ENCODE data around the gene TRIM71. TPM values are rescaled to one million over a fixed set of nuclear protein-coding genes. Genes with fewer than 3 reads are reported as not detected.
A peak's percentile ranks its signal among the peaks of the same experiment; 100 is the strongest.

TRIM71 gene
- not detected for total RNA-seq

DNA sequence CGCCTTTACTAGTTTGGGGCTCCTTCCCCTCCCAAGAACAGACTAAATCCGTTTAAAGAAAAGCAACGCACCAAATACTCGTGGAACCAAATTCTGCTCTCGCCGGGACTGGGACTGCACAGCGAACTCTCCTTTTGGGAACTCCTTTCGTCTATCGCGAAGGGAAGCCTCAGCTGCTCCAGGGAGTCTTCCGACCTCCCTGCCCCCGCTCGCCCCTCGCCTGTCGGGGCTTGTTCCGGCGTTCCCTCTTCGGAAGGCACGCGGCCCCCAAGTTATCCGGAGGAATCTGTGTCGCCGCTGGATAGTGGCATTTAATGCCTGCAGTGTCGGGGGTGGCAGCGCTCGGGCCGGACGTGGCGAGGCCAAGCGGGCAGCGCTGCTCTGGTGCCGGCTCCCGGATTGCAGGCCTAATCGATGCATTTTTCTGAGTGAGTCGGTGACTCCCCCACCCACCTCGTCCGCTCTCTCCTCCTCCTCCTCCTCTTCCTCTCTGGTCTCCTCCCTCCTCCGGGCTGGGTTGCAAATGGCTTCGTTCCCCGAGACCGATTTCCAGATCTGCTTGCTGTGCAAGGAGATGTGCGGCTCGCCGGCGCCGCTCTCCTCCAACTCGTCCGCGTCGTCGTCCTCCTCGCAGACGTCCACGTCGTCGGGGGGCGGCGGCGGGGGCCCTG, at the start of gene TRIM71:
Gene TRIM71 (plus strand): TSS at position 440 of the 671 bp plus-strand sequence. CDS start 84 bp downstream, at position 524.
- Histone ChIP-seq H3K9me3 (no peaks in the 10 kb centered on the region), H3K27me3 (peaks cover 81% of the 10 kb centered on the region), H3K4me1 (peaks cover 4 to 38% (median 25%) of the 10 kb centered on the region in 4 donors), H3K27ac (no peak within 1 kb of the TSS), H3K4me3 (peak within 1 kb of the TSS in 3 of 4 donors; percentile 9 to 56 (median 25)), H3K36me3 (no peaks in the 10 kb centered on the region)
- no peak for DNase-seq
- 2 to 5% methylated on average over 11 to 57 of the region's 59 CpGs for WGBS, 2 donors (ENCODE audit: low coverage in 1 of 2)
- intact Hi-C loops (cut with DNase I; ENCODE audit: low total_unique reads): no loop called here
- in situ Hi-C loops (cut with MboI; ENCODE audit: low pct_ligation_motif_present in 1 of 4, low pct_unique_long_range_greater_than_20kb in 1 of 4, low sequenced_read_pairs in 3 of 4): no loop called here
- TF ChIP-seq POLR2AphosphoS5 (IDR thresholded peaks at IDR 0.05): no peak
- no peak for TF ChIP-seq EP300 (IDR thresholded peaks at IDR 0.05; ENCODE audit: low read depth)
- no peak for TF ChIP-seq POLR2A (IDR thresholded peaks at IDR 0.05)
- TF ChIP-seq, protein P1, sequence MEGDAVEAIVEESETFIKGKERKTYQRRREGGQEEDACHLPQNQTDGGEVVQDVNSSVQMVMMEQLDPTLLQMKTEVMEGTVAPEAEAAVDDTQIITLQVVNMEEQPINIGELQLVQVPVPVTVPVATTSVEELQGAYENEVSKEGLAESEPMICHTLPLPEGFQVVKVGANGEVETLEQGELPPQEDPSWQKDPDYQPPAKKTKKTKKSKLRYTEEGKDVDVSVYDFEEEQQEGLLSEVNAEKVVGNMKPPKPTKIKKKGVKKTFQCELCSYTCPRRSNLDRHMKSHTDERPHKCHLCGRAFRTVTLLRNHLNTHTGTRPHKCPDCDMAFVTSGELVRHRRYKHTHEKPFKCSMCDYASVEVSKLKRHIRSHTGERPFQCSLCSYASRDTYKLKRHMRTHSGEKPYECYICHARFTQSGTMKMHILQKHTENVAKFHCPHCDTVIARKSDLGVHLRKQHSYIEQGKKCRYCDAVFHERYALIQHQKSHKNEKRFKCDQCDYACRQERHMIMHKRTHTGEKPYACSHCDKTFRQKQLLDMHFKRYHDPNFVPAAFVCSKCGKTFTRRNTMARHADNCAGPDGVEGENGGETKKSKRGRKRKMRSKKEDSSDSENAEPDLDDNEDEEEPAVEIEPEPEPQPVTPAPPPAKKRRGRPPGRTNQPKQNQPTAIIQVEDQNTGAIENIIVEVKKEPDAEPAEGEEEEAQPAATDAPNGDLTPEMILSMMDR (IDR thresholded peaks at IDR 0.05): no peak

DNA sequence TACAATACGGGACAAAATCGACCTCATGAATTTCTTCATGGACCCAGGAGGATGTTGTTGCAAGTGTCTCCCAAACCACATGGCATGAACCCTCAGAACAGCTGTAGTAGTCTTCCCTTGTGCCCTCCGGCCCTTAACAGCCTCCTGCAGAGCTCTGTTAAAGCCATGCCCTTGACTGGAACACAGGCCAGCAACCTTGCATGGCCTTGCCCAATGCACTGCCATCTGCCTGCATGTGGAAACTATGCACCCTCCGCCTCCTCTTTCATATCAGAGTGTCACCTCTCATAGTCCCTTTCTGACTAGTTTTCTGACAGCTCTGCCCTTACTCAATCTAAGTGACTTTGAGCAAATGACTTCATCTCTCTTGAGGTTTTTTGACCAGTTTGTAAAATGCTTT, 39.4 kb upstream of the TRIM71 start:
- 89% methylated on average over 4 of the region's 4 CpGs; no CpG with 5 or more reads in 1 of the 2 donors for WGBS, 2 donors (ENCODE audit: low coverage in 1 of 2)

DNA sequence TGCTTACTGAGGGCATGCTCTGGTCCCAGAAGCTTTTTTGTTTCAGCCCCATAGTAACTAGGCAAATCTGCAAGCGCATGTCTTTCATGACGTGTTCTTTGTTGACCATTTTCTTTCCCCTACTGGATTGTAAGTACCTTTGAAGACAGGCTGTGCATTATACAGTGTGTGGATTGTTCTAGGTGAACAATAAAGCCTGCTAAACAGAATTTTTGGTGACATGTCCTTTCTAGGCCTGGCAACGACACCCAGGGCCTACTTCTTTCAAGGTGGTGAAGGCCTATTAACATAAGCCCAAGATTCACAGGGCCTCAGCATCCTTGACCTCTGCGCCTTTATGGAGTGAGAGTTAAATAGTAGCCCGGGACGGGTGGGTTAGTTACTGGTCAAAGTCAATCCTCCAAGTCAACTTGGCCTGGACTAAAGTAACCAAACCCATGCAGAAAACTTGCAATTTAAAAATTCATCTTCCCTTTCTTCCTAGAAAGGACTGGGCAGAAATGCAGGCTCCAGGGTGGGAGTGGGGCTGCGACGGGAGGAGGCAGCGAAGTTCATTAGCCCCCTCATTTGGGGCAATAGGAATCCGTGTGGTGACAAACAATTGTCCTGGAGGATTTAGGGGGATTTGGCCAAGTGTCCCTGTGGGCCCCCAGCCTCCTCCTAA, 37.6 kb upstream of the TRIM71 start:
- DNase-seq: no peak
- no peak for TF ChIP-seq EP300 (IDR thresholded peaks at IDR 0.05; ENCODE audit: low read depth)
- TF ChIP-seq, protein P1 (IDR thresholded peaks at IDR 0.05): no peak
- Histone ChIP-seq H3K27me3 (peaks cover 10% of the 10 kb centered on the region), H3K4me3 (peak overlapping the region in 2 of 4 donors; percentile 45 to 71), H3K4me1 (peaks cover 0 to 10% (median 4%) of the 10 kb centered on the region in 4 donors), H3K36me3 (no peaks in the 10 kb centered on the region), H3K27ac (no peak overlapping the region), H3K9me3 (no peaks in the 10 kb centered on the region)
- WGBS, 2 donors (ENCODE audit: low coverage in 1 of 2): 69 to 84% methylated on average over 6 to 10 of the region's 10 CpGs
- intact Hi-C loops (cut with DNase I; ENCODE audit: low total_unique reads) (no loop called here), in situ Hi-C loops (cut with MboI; ENCODE audit: low pct_ligation_motif_present in 1 of 4, low pct_unique_long_range_greater_than_20kb in 1 of 4, low sequenced_read_pairs in 3 of 4) (no loop called here)

More for the DNA sequence above, 39.4 kb upstream of the TRIM71 start:
- TF ChIP-seq POLR2AphosphoS5 (IDR thresholded peaks at IDR 0.05): no peak
- TF ChIP-seq, protein P1 (IDR thresholded peaks at IDR 0.05): no peak
- no peak for TF ChIP-seq POLR2A (IDR thresholded peaks at IDR 0.05)
- no peak for TF ChIP-seq EP300 (IDR thresholded peaks at IDR 0.05; ENCODE audit: low read depth)
- intact Hi-C loops (cut with DNase I; ENCODE audit: low total_unique reads): no loop called here
- no peak overlapping the region for H3K4me3 ChIP-seq
- H3K36me3 ChIP-seq: peaks cover 0 to under 1% (median 0%) of the 10 kb centered on the region in 4 donors
- in situ Hi-C loops (cut with MboI; ENCODE audit: low pct_ligation_motif_present in 1 of 4, low pct_unique_long_range_greater_than_20kb in 1 of 4, low sequenced_read_pairs in 3 of 4): no loop called here
- no peak overlapping the region for H3K27ac ChIP-seq
- no peaks in the 10 kb centered on the region for H3K9me3 ChIP-seq
- peaks cover 10% of the 10 kb centered on the region for H3K27me3 ChIP-seq
- no peak for DNase-seq
- peaks cover 0 to 10% (median 4%) of the 10 kb centered on the region in 4 donors for H3K4me1 ChIP-seq

DNA sequence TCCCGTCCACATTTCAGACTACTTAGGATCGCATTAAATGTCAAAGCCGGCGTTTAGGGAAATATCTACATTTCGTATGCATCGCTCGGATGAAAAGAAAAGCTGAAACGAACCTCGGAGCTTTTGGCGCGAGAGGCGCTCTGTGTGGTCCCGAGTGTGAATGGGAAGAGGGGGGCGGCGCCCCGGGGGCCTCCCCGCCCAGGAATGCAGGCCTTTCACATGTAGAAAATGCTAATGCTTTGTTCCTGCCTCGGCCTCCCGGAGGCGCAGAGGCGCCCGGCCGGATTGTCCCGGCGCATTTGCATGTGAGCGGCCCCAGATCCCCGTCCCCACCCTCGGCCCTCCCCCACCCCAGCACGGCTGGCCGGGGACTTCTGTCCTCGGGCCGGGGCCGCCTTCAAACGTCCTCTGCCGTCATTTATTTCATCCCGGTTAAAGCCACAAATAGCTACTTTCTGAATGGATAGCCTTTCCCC, 37.0 kb upstream of the TRIM71 start:
- peak overlapping the region; percentile 13 to 71 (median 40) for H3K4me3 ChIP-seq
- in situ Hi-C loops (cut with MboI; ENCODE audit: low pct_ligation_motif_present in 1 of 4, low pct_unique_long_range_greater_than_20kb in 1 of 4, low sequenced_read_pairs in 3 of 4): no loop called here
- intact Hi-C loops (cut with DNase I; ENCODE audit: low total_unique reads): no loop called here

More for the DNA sequence above, 37.0 kb upstream of the TRIM71 start:
- H3K4me1 ChIP-seq: peaks cover 0 to 10% (median 4%) of the 10 kb centered on the region in 4 donors
- TF ChIP-seq POLR2AphosphoS5 (IDR thresholded peaks at IDR 0.05) (no peak), POLR2A (IDR thresholded peaks at IDR 0.05) (no peak), EP300 (IDR thresholded peaks at IDR 0.05; ENCODE audit: low read depth) (no peak)
- TF ChIP-seq, protein P1 (IDR thresholded peaks at IDR 0.05): no peak
- peak; percentile 41 for DNase-seq
- WGBS, 2 donors (ENCODE audit: low coverage in 1 of 2): 11% methylated on average over 31 of the region's 36 CpGs; no CpG with 5 or more reads in 1 of the 2 donors
- H3K36me3 ChIP-seq: no peaks in the 10 kb centered on the region
- no peaks in the 10 kb centered on the region for H3K9me3 ChIP-seq
- H3K27me3 ChIP-seq: peaks cover 10% of the 10 kb centered on the region
- H3K27ac ChIP-seq: peak overlapping the region in 1 of 4 donors; percentile 36

Measured in transverse colon (tissue), 4 donors.